Measurements from ENCODE around the gene KRTCAP2. TPM values are rescaled to one million over a fixed set of nuclear protein-coding genes. Genes with fewer than 3 reads are reported as not detected.

Gene KRTCAP2
- total RNA-seq, 2 experiments from 2014 or later, result 129 to 137 TPM

DNA sequence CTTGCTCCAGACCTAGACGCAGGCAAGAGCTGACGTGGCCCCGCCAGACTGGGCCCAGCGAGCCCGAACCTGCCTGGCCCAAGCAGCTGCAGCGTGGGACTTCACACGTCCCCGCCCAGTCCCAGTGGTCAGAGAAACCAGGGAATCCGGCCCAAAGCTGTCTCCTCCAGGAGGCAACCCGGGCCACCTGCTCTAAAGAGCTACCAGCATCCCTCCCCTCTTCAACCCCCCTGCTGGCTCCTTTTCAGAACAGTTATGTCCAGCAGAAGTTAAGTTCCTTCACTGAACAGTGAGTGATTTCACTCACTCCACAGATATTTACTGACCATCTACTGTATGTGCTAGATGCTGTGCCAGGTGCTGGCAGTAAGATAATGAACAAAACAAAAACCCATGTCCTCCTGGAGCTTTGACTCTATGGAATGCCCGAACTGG lies 47.6 kb downstream of the KRTCAP2 start:
- intact Hi-C loops (cut with micrococcal nuclease), result no loop called here
- Mint-ChIP-seq H3K27ac (no peak overlapping the region), H3K4me1 (ENCODE audit: low read depth) (peaks cover 27% of the 10 kb centered on the region), H3K27me3 (ENCODE audit: low read depth) (peaks cover 15% of the 10 kb centered on the region), H3K4me3 (no peak overlapping the region), H3K9me3 (no peaks in the 10 kb centered on the region), H3K36me3 (ENCODE audit: low read depth) (no peaks in the 10 kb centered on the region)
- CTCF ChIA-PET, result interaction anchor here (0.9 to 1.7 kb wide), 2 partner anchors 40 to 73 kb away, joined by 3 read pairs; no protein-coding TSS in a partner anchor
- DNase-seq, result no peak

DNA sequence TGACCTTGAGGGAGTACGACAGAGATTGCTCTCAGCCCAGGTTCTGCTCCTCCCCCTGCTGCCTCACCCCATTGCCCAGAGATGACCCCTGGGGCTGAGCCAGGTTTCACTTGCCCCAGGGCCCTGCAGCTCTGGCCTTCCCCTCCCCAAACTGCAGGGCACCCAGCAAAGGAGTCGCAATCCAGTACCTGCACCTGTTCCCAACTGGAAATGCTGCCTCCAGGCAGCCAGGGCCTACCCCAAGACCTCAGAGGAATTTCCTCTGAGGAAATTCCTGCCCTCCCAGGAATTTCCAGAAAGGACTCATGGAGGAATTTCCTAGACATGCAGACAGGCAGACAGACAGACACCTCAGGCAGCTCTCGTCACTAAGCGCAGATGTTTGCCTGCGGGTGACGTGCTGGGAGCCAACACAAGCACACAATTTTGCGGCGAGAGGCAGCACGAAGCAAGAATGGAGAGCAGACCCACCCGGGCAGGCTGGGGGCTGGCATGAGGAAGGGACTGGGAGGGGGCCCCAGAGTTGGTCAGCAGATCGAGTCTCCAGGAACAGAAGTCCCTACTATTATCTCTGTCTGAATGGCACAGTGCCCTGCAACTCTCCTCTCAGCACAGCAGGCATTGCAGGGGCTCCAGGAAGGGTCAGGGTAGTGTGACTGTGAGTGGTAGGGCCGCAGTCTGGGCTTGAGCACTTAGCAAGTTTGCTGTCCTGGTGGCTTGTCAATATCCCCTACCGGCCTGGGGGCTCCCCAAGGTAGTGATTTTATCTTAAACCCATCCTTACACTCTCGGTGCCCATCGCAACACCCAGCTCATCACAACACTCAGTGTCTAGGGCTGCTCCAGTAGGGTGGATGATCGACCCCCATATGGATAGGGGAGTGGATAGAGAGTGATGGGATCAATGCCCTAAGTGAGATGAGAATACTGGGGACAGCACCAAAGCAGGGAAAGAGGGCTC lies 48.3 kb downstream of the KRTCAP2 start:
- H3K36me3 Mint-ChIP-seq (ENCODE audit: low read depth), result no peaks in the 10 kb centered on the region
- intact Hi-C loops (cut with micrococcal nuclease), result no loop called here
- no peak overlapping the region for H3K4me3 Mint-ChIP-seq
- CTCF ChIA-PET, result interaction anchor here (1.7 to 3.7 kb wide), 2 partner anchors 34 to 72 kb away, joined by 3 to 12 read pairs; no protein-coding TSS in a partner anchor
- DNase-seq, result no peak
- H3K4me1 Mint-ChIP-seq (ENCODE audit: low read depth), result peaks cover 27% of the 10 kb centered on the region
- H3K27ac Mint-ChIP-seq, result no peak overlapping the region
- H3K9me3 Mint-ChIP-seq, result no peaks in the 10 kb centered on the region
- peaks cover 15% of the 10 kb centered on the region for H3K27me3 Mint-ChIP-seq (ENCODE audit: low read depth)

- Mint-ChIP-seq H3K36me3 (ENCODE audit: low read depth) (no peaks in the 10 kb centered on the region), H3K9me3 (no peaks in the 10 kb centered on the region), H3K4me3 (no peak overlapping the region), H3K4me1 (ENCODE audit: low read depth) (peaks cover 17% of the 10 kb centered on the region), H3K27me3 (ENCODE audit: low read depth) (peaks cover 15% of the 10 kb centered on the region), H3K27ac (no peak overlapping the region)
- no peak for DNase-seq
- intact Hi-C loops (cut with micrococcal nuclease), result no loop called here
- CTCF ChIA-PET, result interaction anchor here (3.7 kb wide), 1 partner anchor 33 kb away, joined by 12 read pairs; no protein-coding TSS in a partner anchor
Observed at GRCh38 chr1:155123801-155124200, 49.3 kb downstream of the KRTCAP2 start.

- H3K9me3 Mint-ChIP-seq, result no peaks in the 10 kb centered on the region
- intact Hi-C loops (cut with micrococcal nuclease), result no loop called here
- no peak overlapping the region for H3K4me3 Mint-ChIP-seq
- CTCF ChIA-PET, result interaction anchor here (1.0 to 3.7 kb wide), 2 partner anchors 31 to 44 kb away, joined by 3 to 12 read pairs; no protein-coding TSS in a partner anchor
- no peak for DNase-seq
- peaks cover 6% of the 10 kb centered on the region for H3K4me1 Mint-ChIP-seq (ENCODE audit: low read depth)
- no peak overlapping the region for H3K27ac Mint-ChIP-seq
- peaks cover 8% of the 10 kb centered on the region for H3K27me3 Mint-ChIP-seq (ENCODE audit: low read depth)
- no peaks in the 10 kb centered on the region for H3K36me3 Mint-ChIP-seq (ENCODE audit: low read depth)
Observed at GRCh38 chr1:155122308-155122707, 50.8 kb downstream of the KRTCAP2 start.

DNA sequence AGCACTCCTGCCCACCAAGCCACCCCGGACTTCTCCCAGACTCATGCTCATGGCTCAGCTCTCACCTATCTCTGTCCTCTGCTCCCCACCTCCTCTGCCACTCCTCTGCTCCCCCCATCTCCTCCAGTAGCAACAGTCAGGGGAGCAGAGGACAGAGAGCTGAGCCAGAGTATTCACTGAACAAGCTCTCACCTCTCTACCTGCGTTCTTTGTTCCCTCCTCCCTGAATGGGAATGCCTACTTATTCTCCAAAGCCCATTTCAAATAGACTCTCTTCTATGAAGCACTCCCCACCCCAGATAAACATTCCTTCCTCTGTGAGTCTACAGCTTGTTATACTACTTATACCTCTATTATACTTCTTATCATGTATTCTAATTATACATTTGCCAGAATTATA lies 51.9 kb downstream of the KRTCAP2 start:
- Mint-ChIP-seq H3K4me3 (no peak overlapping the region), H3K36me3 (ENCODE audit: low read depth) (no peaks in the 10 kb centered on the region), H3K27me3 (ENCODE audit: low read depth) (peaks cover 2% of the 10 kb centered on the region), H3K27ac (no peak overlapping the region), H3K9me3 (no peaks in the 10 kb centered on the region), H3K4me1 (ENCODE audit: low read depth) (no peaks in the 10 kb centered on the region)
- no peak for DNase-seq
- intact Hi-C loops (cut with micrococcal nuclease), result no loop called here
- CTCF ChIA-PET, result interaction anchor here (0.9 to 3.7 kb wide), 2 partner anchors 30 to 52 kb away, joined by 3 to 12 read pairs; partner anchors contain the start of gene KRTCAP2

DNA sequence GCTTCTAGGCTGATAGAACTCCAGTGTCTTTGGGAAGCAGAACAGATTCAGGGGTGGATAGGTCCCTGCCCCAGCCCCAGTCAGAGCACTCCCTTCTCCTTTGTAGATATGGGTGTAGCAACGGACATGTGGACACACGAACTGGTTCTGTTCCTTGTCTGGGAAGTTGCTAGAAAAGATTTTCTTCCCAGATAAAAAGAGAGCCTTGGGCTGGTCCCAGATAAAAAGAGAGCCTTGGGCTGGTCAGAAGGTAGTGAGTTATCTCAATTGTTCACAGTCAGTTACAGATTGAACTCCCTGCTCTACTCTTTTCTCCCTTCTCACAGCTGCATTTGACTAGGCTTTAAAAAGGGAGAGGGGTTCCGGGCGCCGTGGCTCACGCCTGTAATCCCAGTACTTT lies 52.9 kb downstream of the KRTCAP2 start:
- intact Hi-C loops (cut with micrococcal nuclease), result no loop called here
- H3K27ac Mint-ChIP-seq, result no peak overlapping the region
- H3K36me3 Mint-ChIP-seq (ENCODE audit: low read depth), result no peaks in the 10 kb centered on the region
- DNase-seq, result no peak
- no peaks in the 10 kb centered on the region for H3K27me3 Mint-ChIP-seq (ENCODE audit: low read depth)
- H3K4me3 Mint-ChIP-seq, result no peak overlapping the region
- no peaks in the 10 kb centered on the region for H3K9me3 Mint-ChIP-seq
- CTCF ChIA-PET, result interaction anchor here (0.6 to 0.9 kb wide), 3 partner anchors 29 to 80 kb away, joined by 3 read pairs; partner anchors contain the start of gene KRTCAP2
- H3K4me1 Mint-ChIP-seq (ENCODE audit: low read depth), result no peaks in the 10 kb centered on the region

Other genes starting within 250 kb of the KRTCAP2 start
- gene PMVK, start 236.6 kb downstream of the KRTCAP2 start, total RNA-seq, result 10 to 100 TPM; 29.8 to 30.5 TPM
- gene PBXIP1, start 217.2 kb downstream of the KRTCAP2 start, total RNA-seq, result 10 to 100 TPM; 55.3 to 55.5 TPM
- gene PYGO2, start 211.5 kb downstream of the KRTCAP2 start, total RNA-seq, result 10 to 100 TPM; 35.6 to 36.3 TPM
- gene SHC1, start 202.6 kb downstream of the KRTCAP2 start, total RNA-seq, result 10 to 100 TPM; 35.5 to 40.8 TPM
- gene CKS1B, start 198.6 kb downstream of the KRTCAP2 start, total RNA-seq, result 100 to 1,000 TPM; 283 to 291 TPM
- gene FLAD1, start 190.0 kb downstream of the KRTCAP2 start, total RNA-seq, result 10 to 100 TPM; 27.2 to 30.0 TPM
- under 1 TPM; 0.36 to 0.99 TPM for gene LENEP, start 179.7 kb downstream of the KRTCAP2 start, total RNA-seq
- 100 to 1,000 TPM in 1 of 2 experiments, 10 to 100 TPM in 1; 90.6 to 101 TPM for gene ZBTB7B, start 170.5 kb downstream of the KRTCAP2 start, total RNA-seq
- gene DCST2, start 139.5 kb downstream of the KRTCAP2 start, total RNA-seq, result 1 to 10 TPM; 1.1 to 1.5 TPM
- gene DCST1, start 139.5 kb downstream of the KRTCAP2 start, total RNA-seq, result not detected
- 10 to 100 TPM; 53.8 to 55.8 TPM for gene ADAM15, start 122.0 kb downstream of the KRTCAP2 start, total RNA-seq
- gene EFNA4, start 109.6 kb downstream of the KRTCAP2 start, total RNA-seq, result 1 to 10 TPM; 3.3 to 4.5 TPM
- 1 to 10 TPM; 1.3 to 2.5 TPM for gene EFNA3, start 94.5 kb downstream of the KRTCAP2 start, total RNA-seq
- gene EFNA1, start 45.4 kb downstream of the KRTCAP2 start, total RNA-seq, result under 1 TPM; 0.26 to 0.32 TPM
- gene SLC50A1, start 37.5 kb downstream of the KRTCAP2 start, total RNA-seq, result 10 to 100 TPM; 48.4 to 52.7 TPM
- gene DPM3, start 32.8 kb downstream of the KRTCAP2 start, total RNA-seq, result 10 to 100 TPM; 31.4 to 35.5 TPM
- 1 to 10 TPM; 3.2 to 3.6 TPM for gene TRIM46, start 545 bp upstream of the KRTCAP2 start, total RNA-seq
- 10 to 100 TPM; 15.4 to 15.7 TPM for gene THBS3, start 34.6 kb upstream of the KRTCAP2 start, total RNA-seq
- 10 to 100 TPM; 46.8 to 47.4 TPM for gene MTX1, start 35.4 kb upstream of the KRTCAP2 start, total RNA-seq
- 10 to 100 TPM; 32.1 to 32.8 TPM for gene ENTREP3, start 82.2 kb upstream of the KRTCAP2 start, total RNA-seq
- 10 to 100 TPM; 80.3 to 82.9 TPM for gene SCAMP3, start 89.1 kb upstream of the KRTCAP2 start, total RNA-seq
- 10 to 100 TPM; 52.6 to 54.5 TPM for gene CLK2, start 100.2 kb upstream of the KRTCAP2 start, total RNA-seq
- 1 to 10 TPM in 1 of 2 experiments, under 1 TPM in 1; 0.79 to 1.6 TPM for gene HCN3, start 104.2 kb upstream of the KRTCAP2 start, total RNA-seq
- not detected for gene PKLR, start 128.1 kb upstream of the KRTCAP2 start, total RNA-seq
- 100 to 1,000 TPM; 332 to 333 TPM for gene FDPS, start 135.6 kb upstream of the KRTCAP2 start, total RNA-seq
- gene RUSC1, start 147.6 kb upstream of the KRTCAP2 start, total RNA-seq, result 10 to 100 TPM; 16.8 to 17.2 TPM

All from activated naive CD4-positive, alpha-beta T cell treated with anti-CD3 and anti-CD28 coated beads for 36 hours (primary cell).